A673 (cell line): ENCODE measurements around the gene TFEC.

Experiments used
- EZH2 ChIP-seq: fragments of 200-600 bp; sonication (generic); IDR thresholded peaks from 2 replicates; pipeline ENCODE4 v1.6.1; 2017; ENCODE audit warnings: borderline replicate concordance, low read depth, mild to moderate bottlenecking, mixed read lengths, antibody characterized with exemption, low read length; ENCODE audit not compliant: poor library complexity, severe bottlenecking
- TF ChIP-seq, protein P1 (sequence below): fragments of 300-800, 200-600 bp; sonication (generic); conservative IDR thresholded peaks from 2 replicates; pipeline ENCODE4 v1.5.1; 2017; ENCODE audit warnings: low read depth, mild to moderate bottlenecking, antibody characterized with exemption, low read length, moderate library complexity, mixed read lengths

DNA sequence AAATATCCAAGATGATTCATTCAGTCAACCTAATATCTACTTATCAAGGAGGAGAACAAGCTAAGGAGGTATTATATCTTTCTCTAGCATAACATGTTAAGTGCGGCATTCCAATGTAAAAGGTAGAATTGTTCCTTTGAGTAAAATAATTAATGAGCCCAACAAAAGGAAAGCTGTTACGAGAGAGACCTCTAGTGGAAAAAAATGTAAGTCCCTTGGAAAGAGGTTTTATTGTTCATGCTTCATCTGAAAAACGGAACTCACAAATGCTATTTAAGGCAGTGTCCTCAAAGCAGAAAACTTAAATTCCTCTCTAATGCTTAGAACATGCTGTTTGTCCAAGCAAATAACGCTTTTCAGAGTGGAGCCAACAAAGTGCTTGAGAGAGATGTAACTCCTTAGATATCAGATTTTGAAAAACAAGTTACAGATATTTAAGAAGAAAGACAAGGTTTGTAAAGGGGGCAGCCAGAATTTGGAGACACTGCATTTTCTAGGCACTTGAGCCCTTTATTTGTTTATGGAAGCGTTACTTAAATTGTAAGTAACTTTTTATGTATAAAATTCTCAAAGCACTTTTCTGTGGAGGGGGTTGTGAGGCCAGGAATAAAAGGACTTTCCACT lies 119.9 kb downstream of the TFEC start:
- TF ChIP-seq, protein P1, sequence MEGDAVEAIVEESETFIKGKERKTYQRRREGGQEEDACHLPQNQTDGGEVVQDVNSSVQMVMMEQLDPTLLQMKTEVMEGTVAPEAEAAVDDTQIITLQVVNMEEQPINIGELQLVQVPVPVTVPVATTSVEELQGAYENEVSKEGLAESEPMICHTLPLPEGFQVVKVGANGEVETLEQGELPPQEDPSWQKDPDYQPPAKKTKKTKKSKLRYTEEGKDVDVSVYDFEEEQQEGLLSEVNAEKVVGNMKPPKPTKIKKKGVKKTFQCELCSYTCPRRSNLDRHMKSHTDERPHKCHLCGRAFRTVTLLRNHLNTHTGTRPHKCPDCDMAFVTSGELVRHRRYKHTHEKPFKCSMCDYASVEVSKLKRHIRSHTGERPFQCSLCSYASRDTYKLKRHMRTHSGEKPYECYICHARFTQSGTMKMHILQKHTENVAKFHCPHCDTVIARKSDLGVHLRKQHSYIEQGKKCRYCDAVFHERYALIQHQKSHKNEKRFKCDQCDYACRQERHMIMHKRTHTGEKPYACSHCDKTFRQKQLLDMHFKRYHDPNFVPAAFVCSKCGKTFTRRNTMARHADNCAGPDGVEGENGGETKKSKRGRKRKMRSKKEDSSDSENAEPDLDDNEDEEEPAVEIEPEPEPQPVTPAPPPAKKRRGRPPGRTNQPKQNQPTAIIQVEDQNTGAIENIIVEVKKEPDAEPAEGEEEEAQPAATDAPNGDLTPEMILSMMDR: peak; percentile 75
- no peak for TF ChIP-seq EZH2
